Stimulated activated CD8-positive, alpha-beta memory T cell treated with anti-CD3 and anti-CD28 coated beads, Interleukin-15, amount 100 ng/mL, for 4 hours (primary cell): ENCODE data around the gene CMTR1.

ENCODE experiments used
- DNase-seq, 2 donors: peaks; one replicate each; pipeline ENCODE4 v3.0.0-alpha.2; 2020; ENCODE audit warnings: low read depth in 2 of 2

Gene CMTR1

GRCh38 chr6:37477656-37478435 is 44.8 kb downstream of the CMTR1 start:
- no peak for DNase-seq

- DNase-seq: no peak
These were observed 45.8 kb downstream of the CMTR1 start for GRCh38 chr6:37478827-37479226.

GRCh38 chr6:37479266-37479854 is 46.3 kb downstream of the CMTR1 start:
- DNase-seq: no peak

- no peak for DNase-seq
These were observed 47.2 kb downstream of the CMTR1 start for GRCh38 chr6:37480118-37480736.

GRCh38 chr6:37480951-37481534 is 48.0 kb downstream of the CMTR1 start:
- DNase-seq: no peak

GRCh38 chr6:37481711-37482605 is 48.9 kb downstream of the CMTR1 start:
- DNase-seq: no peak

GRCh38 chr6:37482606-37483251 is 49.7 kb downstream of the CMTR1 start:
- no peak for DNase-seq

- DNase-seq: no peak
These were observed 50.4 kb downstream of the CMTR1 start for GRCh38 chr6:37483252-37483901.

- DNase-seq: peak; percentile 50 to 57
These were observed 51.1 kb downstream of the CMTR1 start for GRCh38 chr6:37483917-37484785.

- DNase-seq: no peak
These were observed 51.8 kb downstream of the CMTR1 start for GRCh38 chr6:37484786-37485170.

GRCh38 chr6:37485291-37485702 is 52.3 kb downstream of the CMTR1 start:
- DNase-seq: no peak

GRCh38 chr6:37486121-37486839 is 53.3 kb downstream of the CMTR1 start:
- DNase-seq: no peak

- no peak for DNase-seq
These were observed 54.8 kb downstream of the CMTR1 start for GRCh38 chr6:37487591-37488380.

- DNase-seq: no peak
These were observed 55.5 kb downstream of the CMTR1 start for GRCh38 chr6:37488476-37488875.

- no peak for DNase-seq
These were observed 56.8 kb downstream of the CMTR1 start for GRCh38 chr6:37489697-37490336.

- no peak for DNase-seq
These were observed 57.6 kb downstream of the CMTR1 start for GRCh38 chr6:37490536-37491170.

GRCh38 chr6:37491171-37491829 is 58.3 kb downstream of the CMTR1 start:
- DNase-seq: no peak
